Astrocyte of the cerebellum (primary cell): ENCODE results near the gene LINGO4.

Source experiments
- DNase-seq: peaks from one replicate; pipeline ENCODE4 v3.0.0-alpha.2; 2011; ENCODE audit warnings: low read depth
- H3K4me3 ChIP-seq: 2 replicates; pipeline ENCODE4 v1.5.1; 2011; ENCODE audit warnings: mild to moderate bottlenecking, low read depth, low read length, moderate library complexity
- CTCF ChIP-seq: IDR thresholded peaks from 2 replicates; pipeline ENCODE4 v1.5.1; 2012; ENCODE audit warnings: low read length, low read depth, moderate library complexity, mild to moderate bottlenecking; ENCODE audit errors: missing control alignments
- in situ Hi-C: cut with HindIII; loops from 2 replicates; pipeline ENCODE4 v1.10.0; 2017; ENCODE audit warnings: low sequenced_read_pairs

LINGO4 gene

GRCh38 chr1:151763990-151764389, 41.2 kb downstream of the LINGO4 start:
- TF ChIP-seq CTCF = no peak
- DNase-seq = no peak
- H3K4me3 ChIP-seq = peak overlapping the region; percentile 85
- in situ Hi-C loops = no loop called here

- TF ChIP-seq CTCF = no peak
- in situ Hi-C loops = no loop called here
- peak within 1 kb of the TSS; percentile 85 for H3K4me3 ChIP-seq
- peak; percentile 35 for DNase-seq
Observed at GRCh38 chr1:151762941-151763921, 42.0 kb downstream of the LINGO4 start, which contains the start of gene MRPL9. Gene MRPL9, minus strand, starts transcription at chr1:151763496. Its CDS starts 17 bp downstream, at chr1:151763479.

GRCh38 chr1:151760597-151761385, 44.4 kb downstream of the LINGO4 start:
- no peak for DNase-seq
- in situ Hi-C loops = no loop called here
- TF ChIP-seq CTCF = no peak
- no peak overlapping the region for H3K4me3 ChIP-seq

GRCh38 chr1:151759241-151759640, 46.0 kb downstream of the LINGO4 start:
- no peak for TF ChIP-seq CTCF
- H3K4me3 ChIP-seq = no peak overlapping the region
- DNase-seq = no peak
- in situ Hi-C loops = no loop called here

GRCh38 chr1:151756291-151756690, 48.9 kb downstream of the LINGO4 start:
- H3K4me3 ChIP-seq = no peak overlapping the region
- DNase-seq = no peak
- no peak for TF ChIP-seq CTCF
- in situ Hi-C loops = no loop called here
